Gastroesophageal sphincter (tissue), 3 donors: Measurements from ENCODE around the gene SNX19.

Source experiments
- EP300 ChIP-seq: sonication (generic); formaldehyde crosslinking; IDR thresholded peaks from one replicate; pipeline ENCODE4 v1.6.1; 2017; ENCODE audit warnings: antibody characterized with exemption, mild to moderate bottlenecking
- POLR2A ChIP-seq, 2 donors: fragments of 450-650 bp; IDR thresholded peaks; one replicate each; pipeline ENCODE4 v1.6.1; 2017; ENCODE audit warnings: antibody characterized with exemption in 2 of 2, mild to moderate bottlenecking in 2 of 2, moderate library complexity in 1 of 2
- TF ChIP-seq, protein P1 (sequence below), 4 experiments: fragments of 200-600 bp in 2 of 4; fragments of 450-650 bp in 2 of 4; sonication (generic) in 1 of 4; IDR thresholded peaks; one replicate each; pipeline ENCODE4 v1.5.1; 2017 to 2019; ENCODE audit warnings: antibody characterized with exemption in 4 of 4, mild to moderate bottlenecking in 2 of 4, moderate library complexity in 2 of 4

DNA sequence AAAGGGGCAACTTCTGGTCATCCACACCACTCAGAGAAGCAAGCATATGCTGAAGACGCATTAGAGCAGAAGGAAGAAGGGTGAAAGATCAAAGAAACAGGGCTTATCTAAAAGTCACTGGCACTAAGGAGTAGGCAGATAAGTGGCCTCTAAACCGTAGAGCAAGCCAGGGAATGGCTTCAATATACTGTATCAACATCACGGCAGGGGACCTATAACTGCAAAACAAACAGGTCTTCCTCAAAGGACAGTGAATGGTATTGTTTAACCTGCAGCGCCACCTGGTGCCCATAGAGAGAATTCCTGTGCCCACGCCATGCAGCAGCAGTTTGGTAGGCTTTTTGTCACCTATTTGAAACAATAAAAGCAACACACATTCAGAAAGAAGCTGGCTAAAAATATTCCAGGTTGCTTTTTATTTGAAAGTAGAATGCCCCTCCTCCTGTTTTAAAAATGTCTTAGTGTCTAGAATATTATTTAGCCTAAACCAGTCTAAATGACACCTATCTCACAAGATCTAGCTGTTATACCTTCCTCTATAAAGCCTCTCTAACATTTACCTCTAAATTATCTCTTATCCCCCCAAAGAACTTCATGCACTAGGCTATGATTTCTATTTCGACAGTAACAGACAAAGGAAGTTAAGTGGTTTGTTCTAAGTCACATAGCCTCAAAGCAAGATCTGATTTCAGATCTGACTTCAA is 21.8 kb downstream of the SNX19 start:
- TF ChIP-seq EP300 (no peak), POLR2A (IDR thresholded peaks at IDR 0.05) (no peak)
- TF ChIP-seq, protein P1, sequence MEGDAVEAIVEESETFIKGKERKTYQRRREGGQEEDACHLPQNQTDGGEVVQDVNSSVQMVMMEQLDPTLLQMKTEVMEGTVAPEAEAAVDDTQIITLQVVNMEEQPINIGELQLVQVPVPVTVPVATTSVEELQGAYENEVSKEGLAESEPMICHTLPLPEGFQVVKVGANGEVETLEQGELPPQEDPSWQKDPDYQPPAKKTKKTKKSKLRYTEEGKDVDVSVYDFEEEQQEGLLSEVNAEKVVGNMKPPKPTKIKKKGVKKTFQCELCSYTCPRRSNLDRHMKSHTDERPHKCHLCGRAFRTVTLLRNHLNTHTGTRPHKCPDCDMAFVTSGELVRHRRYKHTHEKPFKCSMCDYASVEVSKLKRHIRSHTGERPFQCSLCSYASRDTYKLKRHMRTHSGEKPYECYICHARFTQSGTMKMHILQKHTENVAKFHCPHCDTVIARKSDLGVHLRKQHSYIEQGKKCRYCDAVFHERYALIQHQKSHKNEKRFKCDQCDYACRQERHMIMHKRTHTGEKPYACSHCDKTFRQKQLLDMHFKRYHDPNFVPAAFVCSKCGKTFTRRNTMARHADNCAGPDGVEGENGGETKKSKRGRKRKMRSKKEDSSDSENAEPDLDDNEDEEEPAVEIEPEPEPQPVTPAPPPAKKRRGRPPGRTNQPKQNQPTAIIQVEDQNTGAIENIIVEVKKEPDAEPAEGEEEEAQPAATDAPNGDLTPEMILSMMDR (IDR thresholded peaks at IDR 0.05) = peak; percentile 86 to 91 (median 90)
